ENCODE results near the gene SCYL3.
A peak's percentile ranks its signal among the peaks of the same experiment; 100 is the strongest.

The SCYL3 gene

DNA sequence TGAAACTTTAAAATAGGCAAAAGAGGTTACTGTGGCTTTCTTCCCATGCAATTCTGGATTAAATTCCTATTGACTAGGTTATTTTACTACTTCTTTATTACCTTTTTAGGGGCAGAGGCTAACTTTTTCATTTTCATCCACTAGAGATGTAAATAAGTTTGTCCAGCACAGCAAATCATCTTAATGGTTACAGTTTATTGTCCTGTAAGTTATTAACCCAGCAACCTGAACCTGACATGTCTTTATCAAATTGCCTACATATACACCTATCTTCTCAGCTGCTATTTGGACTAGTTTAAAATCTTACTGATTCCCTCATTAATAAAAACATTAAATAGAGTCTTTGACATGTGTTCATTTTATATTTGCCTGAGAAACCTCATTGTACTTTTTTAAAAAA lies 6.9 kb upstream of the SCYL3 start:
- Histone ChIP-seq H3K9ac (ENCODE audit: low read depth in 1 of 2, low read length in 2 of 2) (no peak overlapping the region), H3K27me3 (ENCODE audit: control insufficient read depth in 1 of 2, insufficient read depth in 2 of 2, low read length in 2 of 2) (no peaks in the 10 kb centered on the region), H3K36me3 (ENCODE audit: control insufficient read depth in 1 of 2, insufficient read depth in 2 of 2, low read length in 2 of 2) (no peaks in the 10 kb centered on the region), H3K9me3 (ENCODE audit: control insufficient read depth in 1 of 2, low read length in 2 of 2) (no peaks in the 10 kb centered on the region), H3K4me1 (ENCODE audit: control insufficient read depth in 1 of 2, insufficient read depth in 2 of 2, low read length in 2 of 2) (no peaks in the 10 kb centered on the region), H3K27ac (ENCODE audit: low read depth, low read length) (no peak overlapping the region), H3K4me3 (ENCODE audit: low read depth in 1 of 2, low read length in 2 of 2) (no peak overlapping the region)

DNA sequence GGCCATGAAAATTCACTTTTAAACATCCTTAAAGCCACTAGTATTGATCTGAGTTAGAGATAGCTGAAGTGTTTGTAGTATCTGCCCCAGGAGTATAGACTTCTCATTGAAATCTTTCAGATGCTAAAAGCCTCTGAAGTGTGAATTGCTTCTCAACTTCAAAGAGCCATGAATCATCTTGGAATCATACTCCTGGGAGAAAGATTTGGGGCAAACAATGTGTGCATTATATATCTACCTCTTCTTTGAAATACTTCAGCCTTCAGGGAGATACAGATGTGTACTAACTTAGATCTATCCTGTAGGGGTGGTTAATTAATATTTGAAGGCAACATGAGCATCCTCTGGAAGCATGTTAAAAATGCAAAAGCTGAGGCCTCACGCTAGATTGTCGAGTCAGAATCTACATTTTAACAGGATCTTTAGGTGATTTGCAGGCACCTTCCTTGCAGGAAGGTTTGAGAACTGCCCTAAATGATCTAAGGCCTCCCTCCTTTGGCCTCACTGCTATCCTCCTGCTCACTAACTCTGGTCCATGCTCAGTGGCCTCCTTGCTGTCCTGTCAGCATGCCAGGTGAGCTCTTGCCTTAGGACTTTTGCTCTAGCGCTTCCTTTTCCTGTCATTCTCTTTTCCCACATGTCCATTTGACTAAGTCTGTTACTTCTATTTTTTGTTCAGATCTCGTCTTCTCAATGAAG lies 6.0 kb upstream of the SCYL3 start:
- H3K27me3 ChIP-seq (ENCODE audit: control insufficient read depth in 1 of 2, insufficient read depth in 2 of 2, low read length in 2 of 2) = no peaks in the 10 kb centered on the region
- no peak overlapping the region for H3K9ac ChIP-seq (ENCODE audit: low read depth in 1 of 2, low read length in 2 of 2)
- H3K4me3 ChIP-seq (ENCODE audit: low read depth in 1 of 2, low read length in 2 of 2) = no peak overlapping the region
- peaks cover 0 to 1% of the 10 kb centered on the region in 2 donors for H3K4me1 ChIP-seq (ENCODE audit: control insufficient read depth in 1 of 2, insufficient read depth in 2 of 2, low read length in 2 of 2)
- no peak overlapping the region for H3K27ac ChIP-seq (ENCODE audit: low read depth, low read length)
- H3K9me3 ChIP-seq (ENCODE audit: control insufficient read depth in 1 of 2, low read length in 2 of 2) = no peaks in the 10 kb centered on the region
- no peaks in the 10 kb centered on the region for H3K36me3 ChIP-seq (ENCODE audit: control insufficient read depth in 1 of 2, insufficient read depth in 2 of 2, low read length in 2 of 2)

DNA sequence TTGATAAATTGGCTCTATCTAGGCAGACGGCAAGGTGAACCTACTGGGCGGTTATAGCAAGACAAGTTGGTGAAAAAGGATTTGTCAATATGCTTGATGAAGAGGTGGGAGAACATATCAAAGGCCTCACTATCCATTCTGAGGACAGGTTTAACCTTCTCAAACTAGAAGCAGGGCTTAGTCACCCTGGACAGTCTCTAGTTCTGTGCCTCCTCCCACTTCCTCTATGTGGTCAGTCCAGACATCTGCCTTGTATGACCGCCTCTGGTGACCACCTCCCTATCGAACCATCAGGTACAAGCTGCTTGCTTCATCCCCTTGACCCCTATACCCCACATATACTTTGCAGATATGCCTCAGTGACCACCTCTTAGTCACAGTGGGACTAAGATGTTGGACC lies 2.3 kb upstream of the SCYL3 start:
- H3K27me3 ChIP-seq (ENCODE audit: control insufficient read depth in 1 of 2, insufficient read depth in 2 of 2, low read length in 2 of 2) = no peaks in the 10 kb centered on the region
- H3K36me3 ChIP-seq (ENCODE audit: control insufficient read depth in 1 of 2, insufficient read depth in 2 of 2, low read length in 2 of 2) = no peaks in the 10 kb centered on the region
- no peak overlapping the region for H3K4me3 ChIP-seq (ENCODE audit: low read depth in 1 of 2, low read length in 2 of 2)
- no peaks in the 10 kb centered on the region for H3K9me3 ChIP-seq (ENCODE audit: control insufficient read depth in 1 of 2, low read length in 2 of 2)
- H3K27ac ChIP-seq (ENCODE audit: low read depth, low read length) = no peak overlapping the region
- no peak overlapping the region for H3K9ac ChIP-seq (ENCODE audit: low read depth in 1 of 2, low read length in 2 of 2)
- H3K4me1 ChIP-seq (ENCODE audit: control insufficient read depth in 1 of 2, insufficient read depth in 2 of 2, low read length in 2 of 2) = peaks cover 16 to 22% of the 10 kb centered on the region in 2 donors

DNA sequence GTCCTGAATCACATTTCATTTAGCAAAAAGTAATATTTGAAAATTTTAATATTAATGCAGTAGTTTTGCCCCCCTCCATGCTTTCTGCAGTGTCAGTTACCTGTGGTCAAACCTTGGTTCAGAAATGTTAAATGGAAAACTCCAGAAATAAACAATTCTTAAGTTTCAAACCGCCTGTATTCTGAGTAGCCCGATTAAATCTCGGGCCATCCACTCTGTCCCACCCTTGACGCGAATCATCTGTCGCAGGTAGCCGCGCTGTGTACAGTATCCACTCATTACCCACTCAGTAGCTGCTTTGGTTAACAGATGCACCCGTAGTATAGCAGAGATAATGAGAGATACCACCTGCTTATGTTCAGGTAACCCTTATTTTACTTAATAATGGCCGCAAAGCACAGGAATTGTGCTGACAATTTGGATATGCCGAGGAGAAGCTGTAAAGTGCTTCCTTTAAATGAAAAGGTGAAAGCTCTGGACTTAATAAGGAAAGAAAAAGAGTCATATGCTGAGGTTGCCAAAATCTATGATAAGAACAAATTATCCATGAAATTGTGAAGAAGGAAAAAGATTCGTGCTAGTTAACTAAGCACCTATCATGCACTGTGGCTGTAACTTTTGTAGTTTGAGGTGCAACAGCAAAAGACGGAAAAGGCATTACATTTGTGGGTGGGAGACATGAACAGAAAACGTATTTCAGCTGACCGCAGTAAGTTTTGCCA lies 889 bp upstream of the SCYL3 start:
- Histone ChIP-seq H3K9me3 (ENCODE audit: control insufficient read depth in 1 of 2, low read length in 2 of 2) (no peaks in the 10 kb centered on the region), H3K36me3 (ENCODE audit: control insufficient read depth in 1 of 2, insufficient read depth in 2 of 2, low read length in 2 of 2) (no peaks in the 10 kb centered on the region), H3K4me3 (ENCODE audit: low read depth in 1 of 2, low read length in 2 of 2) (peak overlapping the region; percentile 79 to 87), H3K27ac (ENCODE audit: low read depth, low read length) (no peak overlapping the region), H3K27me3 (ENCODE audit: control insufficient read depth in 1 of 2, insufficient read depth in 2 of 2, low read length in 2 of 2) (no peaks in the 10 kb centered on the region), H3K9ac (ENCODE audit: low read depth in 1 of 2, low read length in 2 of 2) (peak overlapping the region; percentile 69 to 89), H3K4me1 (ENCODE audit: control insufficient read depth in 1 of 2, insufficient read depth in 2 of 2, low read length in 2 of 2) (peaks cover 27 to 28% of the 10 kb centered on the region in 2 donors)

DNA sequence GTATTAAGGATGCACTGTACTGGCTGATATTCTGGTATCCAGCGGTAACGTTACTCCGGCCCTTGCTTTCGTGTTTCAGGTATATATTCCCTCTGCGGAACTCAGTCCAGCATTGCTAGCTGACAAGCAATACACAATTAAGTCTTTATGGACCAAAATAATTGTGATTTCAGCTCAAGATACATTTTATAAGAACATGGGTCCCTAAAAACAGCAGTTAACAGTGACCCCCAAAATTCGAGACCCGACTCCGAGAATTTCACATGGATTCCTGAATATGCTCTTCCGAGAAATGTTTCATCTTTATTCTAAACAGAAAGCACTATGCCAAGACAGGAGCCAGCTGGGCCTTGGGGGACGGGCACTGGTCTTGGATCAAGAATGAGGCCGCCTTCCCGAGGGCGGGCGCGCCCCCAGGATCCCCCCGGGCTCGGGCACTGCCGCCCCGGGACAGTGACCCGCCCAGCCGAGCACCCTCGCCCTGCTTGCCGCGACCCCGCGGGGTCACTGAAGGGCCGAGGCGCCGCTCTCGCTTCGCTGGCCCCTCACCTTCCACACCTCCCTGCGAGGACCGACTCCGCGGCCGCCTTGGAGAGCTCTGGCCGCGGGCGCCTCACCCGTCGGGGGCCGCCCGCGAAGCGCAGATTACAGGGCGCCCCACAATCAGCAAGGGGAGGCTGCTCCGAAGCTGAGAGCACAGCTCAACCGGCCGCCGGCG lies 610 bp downstream of the SCYL3 start:
- H3K27me3 ChIP-seq (ENCODE audit: control insufficient read depth in 1 of 2, insufficient read depth in 2 of 2, low read length in 2 of 2) = no peaks in the 10 kb centered on the region
- peaks cover 27 to 28% of the 10 kb centered on the region in 2 donors for H3K4me1 ChIP-seq (ENCODE audit: control insufficient read depth in 1 of 2, insufficient read depth in 2 of 2, low read length in 2 of 2)

DNA sequence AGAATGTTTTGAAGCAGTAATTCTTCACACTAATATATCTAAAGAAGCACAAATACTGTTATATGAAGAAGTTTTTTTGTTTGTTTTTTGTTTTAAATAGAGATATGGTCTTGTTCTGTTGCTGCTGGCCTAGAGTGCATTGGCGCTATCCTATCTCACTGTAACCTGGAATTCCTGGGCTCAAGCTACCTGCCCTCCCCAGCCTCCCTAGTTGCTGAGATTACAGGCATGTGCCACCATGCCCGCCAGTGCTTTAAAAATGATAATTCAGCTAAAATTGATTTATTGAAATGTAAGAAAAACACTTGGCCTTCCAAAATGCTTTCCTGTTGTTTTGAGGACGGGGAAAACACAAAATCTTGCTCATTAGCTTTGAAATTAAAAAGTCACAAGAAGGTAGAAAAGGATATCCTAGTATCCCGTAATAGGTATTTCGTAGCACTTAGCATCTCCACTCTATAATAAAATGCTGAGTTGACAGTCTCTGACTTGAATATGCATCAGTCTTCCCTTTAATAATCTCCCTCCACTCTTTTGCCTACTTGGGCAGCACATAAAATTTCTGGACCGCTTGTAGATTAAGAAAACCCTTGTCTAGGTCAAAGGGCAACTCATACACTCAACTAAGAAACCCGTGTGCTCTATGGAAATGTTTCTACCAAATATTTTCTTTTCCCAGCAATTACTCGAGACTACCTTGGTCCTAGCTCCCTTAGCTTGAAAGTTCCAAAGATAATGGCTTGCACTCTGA lies 1.3 kb downstream of the SCYL3 start:
- Histone ChIP-seq H3K4me3 (ENCODE audit: low read depth in 1 of 2, low read length in 2 of 2) (peak overlapping the region; percentile 79 to 87), H3K9me3 (ENCODE audit: control insufficient read depth in 1 of 2, low read length in 2 of 2) (no peaks in the 10 kb centered on the region), H3K36me3 (ENCODE audit: control insufficient read depth in 1 of 2, insufficient read depth in 2 of 2, low read length in 2 of 2) (peaks cover 2 to 14% of the 10 kb centered on the region in 2 donors), H3K9ac (ENCODE audit: low read depth in 1 of 2, low read length in 2 of 2) (peak overlapping the region; percentile 76 to 89), H3K4me1 (ENCODE audit: control insufficient read depth in 1 of 2, insufficient read depth in 2 of 2, low read length in 2 of 2) (peaks cover 27 to 28% of the 10 kb centered on the region in 2 donors), H3K27ac (ENCODE audit: low read depth, low read length) (peak overlapping the region; percentile 92), H3K27me3 (ENCODE audit: control insufficient read depth in 1 of 2, insufficient read depth in 2 of 2, low read length in 2 of 2) (no peaks in the 10 kb centered on the region)

More for the DNA sequence above, 610 bp downstream of the SCYL3 start:
- Histone ChIP-seq H3K9ac (ENCODE audit: low read depth in 1 of 2, low read length in 2 of 2) (peak overlapping the region; percentile 76 to 89), H3K36me3 (ENCODE audit: control insufficient read depth in 1 of 2, insufficient read depth in 2 of 2, low read length in 2 of 2) (peaks cover 0 to 6% of the 10 kb centered on the region in 2 donors), H3K27ac (ENCODE audit: low read depth, low read length) (peak overlapping the region; percentile 92), H3K4me3 (ENCODE audit: low read depth in 1 of 2, low read length in 2 of 2) (peak overlapping the region; percentile 79 to 87), H3K9me3 (ENCODE audit: control insufficient read depth in 1 of 2, low read length in 2 of 2) (no peaks in the 10 kb centered on the region)

DNA sequence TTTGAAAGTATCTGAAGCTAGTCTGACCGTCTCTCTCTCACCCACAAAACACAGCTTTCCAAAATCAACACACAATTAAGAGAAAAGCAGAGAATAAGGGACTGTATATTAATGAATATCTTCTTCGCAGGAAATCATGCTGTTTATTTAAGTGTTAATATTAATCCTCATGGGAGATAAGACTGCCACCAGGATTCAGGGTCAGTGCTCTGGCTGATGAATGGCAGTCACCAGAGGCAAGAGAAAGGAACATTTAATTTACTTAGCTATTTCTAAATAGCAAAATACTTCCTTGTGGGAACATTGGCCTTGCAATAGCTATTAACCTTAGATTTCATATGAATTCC lies 2.2 kb downstream of the SCYL3 start:
- H3K4me3 ChIP-seq (ENCODE audit: low read depth in 1 of 2, low read length in 2 of 2) = peak overlapping the region; percentile 5 to 87

DNA sequence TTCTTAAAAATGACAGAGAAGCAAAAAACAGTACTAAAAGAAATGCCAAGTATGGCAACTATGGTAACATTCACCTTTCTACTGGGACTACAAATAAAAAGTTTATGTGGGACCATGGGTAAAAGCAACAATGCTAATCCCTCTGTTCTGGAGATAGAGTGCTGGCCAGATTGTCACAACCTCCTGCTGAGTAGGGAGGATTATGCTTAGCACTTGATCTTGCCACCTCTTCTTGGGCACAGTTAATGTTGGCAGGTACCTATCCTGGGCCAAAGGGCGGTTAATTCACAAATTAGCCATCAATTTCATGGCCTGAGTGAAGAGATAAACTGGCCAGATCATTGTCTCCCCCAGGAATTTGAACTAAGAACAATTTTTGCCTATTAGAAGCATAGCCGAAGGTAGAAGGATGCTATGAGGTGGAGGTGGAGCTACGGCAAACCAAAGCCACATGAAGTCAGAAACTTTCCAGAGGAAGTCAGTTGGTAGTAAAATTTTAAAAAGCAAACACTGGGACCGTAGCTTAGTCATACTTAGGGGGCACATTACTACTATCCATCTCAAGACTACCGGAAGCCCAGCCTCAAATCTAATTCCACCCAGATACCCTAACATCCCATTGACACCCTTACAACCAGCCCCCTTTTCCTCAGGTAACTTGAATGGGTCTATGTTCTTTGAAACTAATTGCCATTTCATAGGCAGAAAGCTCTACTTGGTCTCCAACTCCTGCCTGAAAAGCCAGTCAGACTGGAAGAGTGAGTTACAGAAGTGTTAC lies 2.7 kb downstream of the SCYL3 start:
- peak overlapping the region; percentile 5 to 87 for H3K4me3 ChIP-seq (ENCODE audit: low read depth in 1 of 2, low read length in 2 of 2)
- peaks cover 7 to 20% of the 10 kb centered on the region in 2 donors for H3K36me3 ChIP-seq (ENCODE audit: control insufficient read depth in 1 of 2, insufficient read depth in 2 of 2, low read length in 2 of 2)
- H3K27me3 ChIP-seq (ENCODE audit: control insufficient read depth in 1 of 2, insufficient read depth in 2 of 2, low read length in 2 of 2) = no peaks in the 10 kb centered on the region
- peak overlapping the region in 1 of 2 donors; percentile 15 for H3K9ac ChIP-seq (ENCODE audit: low read depth in 1 of 2, low read length in 2 of 2)
- H3K4me1 ChIP-seq (ENCODE audit: control insufficient read depth in 1 of 2, insufficient read depth in 2 of 2, low read length in 2 of 2) = peaks cover 27 to 28% of the 10 kb centered on the region in 2 donors
- no peak overlapping the region for H3K27ac ChIP-seq (ENCODE audit: low read depth, low read length)
- H3K9me3 ChIP-seq (ENCODE audit: control insufficient read depth in 1 of 2, low read length in 2 of 2) = no peaks in the 10 kb centered on the region

More for the DNA sequence above, 2.2 kb downstream of the SCYL3 start:
- H3K9me3 ChIP-seq (ENCODE audit: control insufficient read depth in 1 of 2, low read length in 2 of 2) = no peaks in the 10 kb centered on the region
- H3K36me3 ChIP-seq (ENCODE audit: control insufficient read depth in 1 of 2, insufficient read depth in 2 of 2, low read length in 2 of 2) = peaks cover 3 to 20% of the 10 kb centered on the region in 2 donors
- peak overlapping the region in 1 of 2 donors; percentile 15 for H3K9ac ChIP-seq (ENCODE audit: low read depth in 1 of 2, low read length in 2 of 2)
- H3K27me3 ChIP-seq (ENCODE audit: control insufficient read depth in 1 of 2, insufficient read depth in 2 of 2, low read length in 2 of 2) = no peaks in the 10 kb centered on the region
- peaks cover 27 to 28% of the 10 kb centered on the region in 2 donors for H3K4me1 ChIP-seq (ENCODE audit: control insufficient read depth in 1 of 2, insufficient read depth in 2 of 2, low read length in 2 of 2)
- H3K27ac ChIP-seq (ENCODE audit: low read depth, low read length) = no peak overlapping the region

DNA sequence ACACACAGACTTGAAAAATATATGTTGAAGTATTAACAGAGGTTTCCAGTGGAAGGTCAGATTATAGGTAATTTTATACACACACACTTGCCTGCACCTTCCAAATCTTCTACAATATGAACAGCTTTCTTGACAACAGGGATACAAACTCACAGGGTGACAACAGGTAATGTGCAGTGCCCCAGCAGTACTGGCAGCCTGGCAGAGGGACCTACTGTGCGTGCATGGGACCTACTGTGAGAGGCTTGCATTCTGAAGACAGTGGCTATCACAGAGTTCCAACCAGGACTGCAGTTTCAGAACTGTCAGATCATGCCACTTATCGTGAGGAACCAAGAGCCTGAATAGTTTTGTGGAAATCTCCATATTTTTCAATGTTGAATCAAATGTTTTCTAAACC lies 3.8 kb downstream of the SCYL3 start:
- Histone ChIP-seq H3K27me3 (ENCODE audit: control insufficient read depth in 1 of 2, insufficient read depth in 2 of 2, low read length in 2 of 2) (no peaks in the 10 kb centered on the region), H3K4me1 (ENCODE audit: control insufficient read depth in 1 of 2, insufficient read depth in 2 of 2, low read length in 2 of 2) (peaks cover 27 to 28% of the 10 kb centered on the region in 2 donors), H3K27ac (ENCODE audit: low read depth, low read length) (no peak overlapping the region), H3K9ac (ENCODE audit: low read depth in 1 of 2, low read length in 2 of 2) (no peak overlapping the region), H3K4me3 (ENCODE audit: low read depth in 1 of 2, low read length in 2 of 2) (no peak overlapping the region), H3K9me3 (ENCODE audit: control insufficient read depth in 1 of 2, low read length in 2 of 2) (no peaks in the 10 kb centered on the region), H3K36me3 (ENCODE audit: control insufficient read depth in 1 of 2, insufficient read depth in 2 of 2, low read length in 2 of 2) (peaks cover 16 to 20% of the 10 kb centered on the region in 2 donors)

Data from duodenal mucosa (tissue), 2 donors.